ENCODE results near the gene SCIMP.

GRCh38 chr17:5219536-5219935, 15.1 kb downstream of the SCIMP start:
- TF ChIP-seq SMC3 (IDR thresholded peaks at IDR 0.05; ENCODE audit: low read length) (no peak), ZNF280D (CRISPR knock-in tag; IDR thresholded peaks at IDR 0.05) (no peak), ZNF816 (CRISPR knock-in tag; IDR thresholded peaks at IDR 0.05; ENCODE audit: borderline replicate concordance) (no peak), ZBTB33 (CRISPR knock-in tag; IDR thresholded peaks at IDR 0.05) (no peak), MEIS1 (CRISPR knock-in tag; IDR thresholded peaks at IDR 0.05; ENCODE audit: borderline replicate concordance) (no peak), ZBTB7A (CRISPR knock-in tag; IDR thresholded peaks at IDR 0.05) (no peak), CTCF (CRISPR knock-in tag; IDR thresholded peaks at IDR 0.05) (no peak), ZNF792 (CRISPR knock-in tag; IDR thresholded peaks at IDR 0.05) (no peak), TCF12 (IDR thresholded peaks at IDR 0.05) (no peak), TCF12 (CRISPR knock-in tag; IDR thresholded peaks at IDR 0.05) (no peak)
